Tibial nerve (tissue), 4 donors: ENCODE results near the gene GALNT10. TPM values are rescaled to one million over a fixed set of nuclear protein-coding genes. Genes with fewer than 3 reads are reported as not detected.

ENCODE experiments used
- DNase-seq, 2 donors: peaks; one replicate each; pipeline ENCODE4 v3.0.0-alpha.2; 2019; ENCODE audit warnings: low spot score in 2 of 2
- H3K27ac ChIP-seq, 4 donors: fragments of 200-600 bp; sonication (generic) in 3 of 4; one replicate each; pipeline ENCODE4 v1.5.1; 2017 to 2019; ENCODE audit warnings: mild to moderate bottlenecking in 1 of 4
- H3K27me3 ChIP-seq, 2 donors: fragments of 200-600 bp; sonication (generic) in 1 of 2; one replicate each; pipeline versions ENCODE4 v1.5.1 to v1.6.0; 2017 to 2019
- H3K36me3 ChIP-seq, 3 donors: fragments of 200-600 bp; sonication (generic); one replicate each; pipeline ENCODE4 v1.5.1; 2018 to 2019
- H3K4me1 ChIP-seq, 4 donors: fragments of 200-600 bp; sonication (generic) in 3 of 4; one replicate each; pipeline ENCODE4 v1.5.1; 2017 to 2019
- H3K4me3 ChIP-seq, 4 donors: fragments of 200-600 bp; sonication (generic) in 3 of 4; one replicate each; pipeline ENCODE4 v1.5.1; 2017 to 2019; ENCODE audit warnings: mild to moderate bottlenecking in 1 of 4, moderate library complexity in 1 of 4
- H3K9me3 ChIP-seq, 4 donors: fragments of 200-600 bp; sonication (generic) in 3 of 4; one replicate each; pipeline ENCODE4 v1.5.1; 2017 to 2019
- CTCF ChIP-seq, 5 experiments: fragments of 200-600 bp in 3 of 5; fragments of 450-650 bp in 2 of 5; sonication (generic) in 3 of 5; IDR thresholded peaks; one replicate each; pipeline ENCODE4 v1.5.1; 2016 to 2019; ENCODE audit warnings: antibody characterized with exemption in 5 of 5, mild to moderate bottlenecking in 3 of 5, moderate library complexity in 2 of 5
- EP300 ChIP-seq, 2 donors: sonication (generic); formaldehyde crosslinking; IDR thresholded peaks; one replicate each; pipeline ENCODE4 v1.6.1; 2017; ENCODE audit warnings: antibody characterized with exemption in 2 of 2, mild to moderate bottlenecking in 1 of 2
- POLR2A ChIP-seq, 2 donors: fragments of 450-650 bp; IDR thresholded peaks; one replicate each; pipeline ENCODE4 v1.6.1; 2017; ENCODE audit warnings: antibody characterized with exemption in 2 of 2, mild to moderate bottlenecking in 2 of 2, moderate library complexity in 2 of 2
- whole genome bisulfite sequencing, 2 donors: methylation state at CpG; one replicate each; pipeline ENCODE4 v1.1.5; 2018; 5-methylcytosine and 5-hydroxymethylcytosine counted together
- total RNA-seq, 4 donors: library from RNA; depleted of rRNA; stranded (reverse); fragments of >200 nt; gene quantifications; one replicate each; pipeline ENCODE4 v1.1.0, GENCODE V29; 2016

The GALNT10 gene
- total RNA-seq, 4 donors from 2014 or later = 24.1 to 41.2 (median 26.7) TPM

GRCh38 chr5:154428208-154428607 lies 237.7 kb downstream of the GALNT10 start:
- WGBS, 2 donors = 96 to 97% methylated on average over 3 of the region's 3 CpGs
- H3K9me3 ChIP-seq = peaks cover 0 to 3% (median 0%) of the 10 kb centered on the region in 4 donors

GRCh38 chr5:154429341-154429740 lies 238.8 kb downstream of the GALNT10 start:
- Histone ChIP-seq H3K27me3 (peaks cover 0 to 2% of the 10 kb centered on the region in 2 donors), H3K9me3 (no peaks in the 10 kb centered on the region), H3K4me1 (no peaks in the 10 kb centered on the region), H3K27ac (no peak overlapping the region), H3K4me3 (no peak overlapping the region), H3K36me3 (peaks cover 0 to 12% (median 0%) of the 10 kb centered on the region in 3 donors)
- no peak for TF ChIP-seq CTCF (IDR thresholded peaks at IDR 0.05)
- no peak for TF ChIP-seq EP300 (IDR thresholded peaks at IDR 0.05)
- DNase-seq = no peak
- WGBS, 2 donors = 91 to 100% methylated on average over 1 of the region's 1 CpG

More at GRCh38 chr5:154428208-154428607, 237.7 kb downstream of the GALNT10 start:
- no peak for DNase-seq
- H3K27me3 ChIP-seq = peaks cover 0 to 2% of the 10 kb centered on the region in 2 donors
- H3K4me1 ChIP-seq = no peaks in the 10 kb centered on the region
- no peak overlapping the region for H3K27ac ChIP-seq
- TF ChIP-seq POLR2A (IDR thresholded peaks at IDR 0.05) (no peak), CTCF (IDR thresholded peaks at IDR 0.05) (no peak)
- peaks cover 0 to 11% (median 0%) of the 10 kb centered on the region in 3 donors for H3K36me3 ChIP-seq
- no peak overlapping the region for H3K4me3 ChIP-seq

GRCh38 chr5:154430466-154430865 lies 239.9 kb downstream of the GALNT10 start:
- Histone ChIP-seq H3K9me3 (no peaks in the 10 kb centered on the region), H3K27me3 (peaks cover 0 to 2% of the 10 kb centered on the region in 2 donors), H3K4me3 (no peak overlapping the region), H3K4me1 (no peaks in the 10 kb centered on the region), H3K27ac (no peak overlapping the region), H3K36me3 (peaks cover 0 to 24% (median 0%) of the 10 kb centered on the region in 3 donors)
- DNase-seq = no peak
- no peak for TF ChIP-seq CTCF (IDR thresholded peaks at IDR 0.05)
- no peak for TF ChIP-seq POLR2A (IDR thresholded peaks at IDR 0.05)
- no peak for TF ChIP-seq EP300 (IDR thresholded peaks at IDR 0.05)
- WGBS, 2 donors = 48 to 55% methylated on average over 4 of the region's 4 CpGs

GRCh38 chr5:154430961-154431630 lies 240.6 kb downstream of the GALNT10 start:
- H3K27me3 ChIP-seq = peaks cover 0 to 2% of the 10 kb centered on the region in 2 donors
- TF ChIP-seq POLR2A (IDR thresholded peaks at IDR 0.05) (no peak), CTCF (IDR thresholded peaks at IDR 0.05) (no peak), EP300 (IDR thresholded peaks at IDR 0.05) (no peak)
- H3K36me3 ChIP-seq = peaks cover 0 to 30% (median 0%) of the 10 kb centered on the region in 3 donors
- no peaks in the 10 kb centered on the region for H3K9me3 ChIP-seq
- H3K4me3 ChIP-seq = no peak overlapping the region
- H3K27ac ChIP-seq = no peak overlapping the region
- 67 to 79% methylated on average over 4 of the region's 4 CpGs for WGBS, 2 donors
- no peaks in the 10 kb centered on the region for H3K4me1 ChIP-seq
- no peak for DNase-seq

GRCh38 chr5:154435226-154435625 lies 244.7 kb downstream of the GALNT10 start:
- H3K9me3 ChIP-seq = no peaks in the 10 kb centered on the region
- TF ChIP-seq CTCF (IDR thresholded peaks at IDR 0.05) (no peak), EP300 (IDR thresholded peaks at IDR 0.05) (no peak), POLR2A (IDR thresholded peaks at IDR 0.05) (no peak)
- no peak for DNase-seq
- no peak overlapping the region for H3K27ac ChIP-seq
- WGBS, 2 donors = 96 to 97% methylated on average over 3 of the region's 3 CpGs
- no peak overlapping the region for H3K4me3 ChIP-seq
- no peaks in the 10 kb centered on the region for H3K4me1 ChIP-seq
- H3K36me3 ChIP-seq = peaks cover 0 to 70% (median 2%) of the 10 kb centered on the region in 3 donors
- H3K27me3 ChIP-seq = no peaks in the 10 kb centered on the region
